HG03558 (cell line): ENCODE results near the gene CPZ.
"Not testable (repeated sequence)": the region's sequence is repeated elsewhere in the genome, so short reads cannot be mapped to it uniquely, and the experiment has no call there.

ENCODE experiments used
- ATAC-seq: cut with Tn5 transposase; IDR thresholded peaks from one replicate; pipeline ENCODE4 v1.9.1; 2021; ENCODE audit warnings: moderate number of reproducible peaks; ENCODE audit not compliant: unreplicated experiment; ENCODE audit errors: extremely low read depth

The CPZ gene

DNA sequence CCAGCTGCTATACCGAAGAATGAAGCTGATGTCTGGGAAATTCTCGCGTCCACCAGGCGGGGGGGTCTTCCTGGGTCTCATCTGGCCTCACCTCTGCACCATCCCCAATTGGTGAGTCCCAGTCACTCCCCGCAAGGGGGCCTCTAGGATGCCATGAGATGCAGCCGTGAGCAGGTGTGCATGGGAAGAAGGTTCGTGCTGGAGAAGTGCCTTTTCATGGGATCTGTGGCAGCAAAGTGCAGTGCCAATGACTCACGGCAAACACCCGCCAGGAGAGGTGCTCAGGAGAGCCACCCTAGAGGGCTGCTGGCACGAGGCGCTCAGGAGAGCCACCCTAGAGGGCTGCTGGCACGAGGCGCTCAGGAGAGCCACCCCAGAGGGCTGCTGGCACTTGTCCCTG, 55.1 kb downstream of the CPZ start:
- ATAC-seq: no peak

- no peak for ATAC-seq
These were observed 55.7 kb downstream of the CPZ start for GRCh38 chr4:8648296-8648695.

DNA sequence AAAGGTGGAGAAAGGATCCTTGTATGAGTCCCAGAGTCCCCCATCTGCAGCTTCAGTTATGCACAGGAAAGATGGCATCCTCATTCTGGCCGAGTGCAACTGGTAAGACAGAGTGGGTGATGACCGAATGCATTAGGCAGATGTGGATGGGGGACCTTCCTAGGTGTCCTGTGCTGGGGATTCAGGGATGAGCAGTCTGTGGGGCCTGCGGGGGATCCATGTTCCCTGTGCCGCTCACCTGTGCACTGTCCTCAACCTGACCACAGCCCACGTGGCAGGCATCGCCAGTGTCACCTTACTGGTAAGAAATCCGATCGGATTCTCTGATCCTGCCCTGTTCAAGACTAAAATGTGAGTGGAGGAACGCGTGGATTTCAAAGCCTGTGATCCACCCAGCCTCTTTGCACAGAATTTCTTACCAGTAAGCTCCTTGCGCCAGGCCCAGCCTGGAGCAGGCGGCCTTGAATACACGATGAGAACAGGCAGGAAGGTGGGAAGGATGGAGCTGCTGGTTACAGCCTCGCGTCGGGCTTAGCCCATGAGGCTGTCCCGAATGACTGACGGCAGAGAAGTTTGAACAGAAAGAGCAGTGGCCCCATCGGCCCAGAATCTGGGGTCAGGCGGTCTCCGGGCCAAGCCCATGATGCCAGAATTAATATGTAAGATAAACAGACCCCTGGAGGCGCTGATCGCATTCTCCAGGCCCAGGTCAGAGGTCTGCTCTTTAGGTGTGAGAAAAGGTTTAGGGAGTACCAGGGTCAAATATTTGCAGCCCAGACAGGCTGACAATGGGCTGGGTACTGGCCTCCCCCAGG, 56.5 kb downstream of the CPZ start:
- ATAC-seq: no peak

GRCh38 chr4:8649631-8650361, 57.2 kb downstream of the CPZ start:
- no peak for ATAC-seq

- no peak for ATAC-seq
These were observed 59.2 kb downstream of the CPZ start for GRCh38 chr4:8651661-8652180.

- ATAC-seq: no peak
These were observed 59.9 kb downstream of the CPZ start for GRCh38 chr4:8652181-8653078.

- no peak for ATAC-seq
These were observed 60.9 kb downstream of the CPZ start for GRCh38 chr4:8653326-8654000.

- ATAC-seq: not testable (repeated sequence)
These were observed 61.6 kb downstream of the CPZ start for GRCh38 chr4:8654139-8654538.

DNA sequence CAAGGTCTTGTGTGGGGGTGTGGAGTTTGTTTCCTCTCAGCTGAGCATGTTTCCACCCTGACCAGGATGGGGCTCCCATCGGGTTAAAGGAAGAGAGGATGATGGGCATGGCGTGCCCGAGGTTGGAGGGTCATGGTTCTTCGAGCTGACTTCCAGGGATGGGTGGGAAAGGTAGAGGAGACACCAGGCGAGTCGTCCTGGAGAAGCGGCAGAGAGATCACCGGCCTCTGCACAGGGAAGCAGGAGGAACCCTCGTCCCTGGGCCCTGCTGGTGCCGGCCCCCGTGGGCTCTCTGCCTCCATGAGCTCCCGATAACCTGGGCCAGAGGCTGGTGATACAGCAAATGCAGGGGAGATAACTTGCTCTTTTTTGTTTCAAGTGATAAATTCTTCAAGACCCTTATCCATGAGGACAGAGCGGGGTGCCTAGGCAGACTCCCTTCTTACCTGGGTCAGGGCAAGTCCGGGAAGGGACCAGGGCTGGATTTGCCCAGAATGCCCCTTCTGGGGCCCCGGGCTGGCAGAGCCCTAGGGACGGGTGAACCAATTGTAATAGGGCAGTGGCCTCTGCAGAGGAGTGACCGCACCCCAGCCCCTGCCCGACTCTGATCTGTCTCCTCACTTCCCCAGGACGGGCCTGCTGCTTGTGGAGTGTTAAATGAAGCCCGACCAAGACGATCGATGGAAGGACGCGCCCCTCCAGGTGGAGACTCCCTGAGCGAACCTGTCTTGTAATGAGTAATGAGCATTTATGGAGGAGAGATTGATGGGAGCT, 63.0 kb downstream of the CPZ start:
- no peak for ATAC-seq

GRCh38 chr4:8656185-8656517, 63.6 kb downstream of the CPZ start:
- ATAC-seq: no peak

- no peak for ATAC-seq
These were observed 64.3 kb downstream of the CPZ start for GRCh38 chr4:8656711-8657380.

GRCh38 chr4:8657381-8658088, 65.0 kb downstream of the CPZ start:
- no peak for ATAC-seq

DNA sequence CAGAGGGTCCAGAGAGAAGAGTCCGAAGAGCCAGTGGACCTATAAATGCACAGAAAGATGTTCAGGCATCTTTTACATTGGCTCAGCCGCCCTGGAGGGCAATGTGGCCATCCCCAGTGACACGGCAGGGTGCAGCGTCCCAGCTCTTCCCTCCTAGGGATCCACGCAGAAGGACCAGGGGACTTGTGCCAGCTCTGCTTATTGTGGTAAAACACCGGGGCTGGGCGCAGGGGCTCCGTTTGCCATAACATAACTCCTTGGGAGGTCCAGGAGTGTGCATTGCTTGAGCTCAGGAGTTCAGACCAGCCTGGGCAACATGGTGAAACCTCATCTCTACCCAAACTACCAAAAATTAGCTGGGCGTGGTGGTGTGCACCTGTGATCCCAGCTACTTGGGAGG, 70.2 kb downstream of the CPZ start:
- ATAC-seq: no peak

DNA sequence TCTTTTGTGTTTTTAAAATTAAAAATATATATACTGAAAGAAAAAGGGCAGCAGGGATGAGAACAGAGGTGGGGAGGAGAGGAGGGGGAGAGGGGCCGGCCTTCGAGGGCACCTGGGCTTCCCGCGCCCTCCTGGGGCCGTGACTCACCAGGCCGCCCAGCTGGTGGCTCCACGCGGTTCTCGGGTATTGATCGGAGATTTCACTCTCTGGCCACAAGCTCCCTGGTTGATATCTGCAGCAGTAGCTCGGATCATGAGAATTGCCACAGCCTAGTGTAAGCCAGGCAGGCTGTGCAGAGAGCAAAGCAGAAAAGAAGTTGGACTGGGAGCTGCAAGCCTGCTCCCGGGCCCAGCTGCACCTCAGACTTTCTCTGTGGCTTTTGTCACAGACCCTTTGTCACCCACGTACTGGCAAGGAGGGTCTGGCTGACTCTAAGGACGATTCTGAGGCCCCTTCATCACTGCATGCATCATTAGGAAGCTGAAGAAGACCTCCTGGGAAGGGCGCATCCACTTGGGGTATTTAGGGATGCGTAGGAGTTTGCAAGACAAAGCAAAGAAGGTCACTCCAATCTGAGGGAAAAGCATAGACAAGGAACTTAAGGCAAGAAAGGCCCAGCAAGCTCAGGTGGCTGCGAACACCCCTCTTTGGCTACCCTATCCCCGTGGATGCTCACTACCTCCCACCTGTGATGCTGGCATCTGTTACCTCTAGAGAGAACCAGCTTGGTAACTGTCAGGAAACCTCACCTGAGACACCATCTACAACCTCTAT, 71.7 kb downstream of the CPZ start:
- no peak for ATAC-seq

GRCh38 chr4:8664976-8665375, 72.4 kb downstream of the CPZ start:
- no peak for ATAC-seq

- ATAC-seq: no peak
These were observed 73.1 kb downstream of the CPZ start for GRCh38 chr4:8665406-8666360.
